H1 (cell line): Measurements from ENCODE around the gene KRT32. TPM values are rescaled to one million over a fixed set of nuclear protein-coding genes. Genes with fewer than 3 reads are reported as not detected.

Source experiments
- HDAC6 ChIP-seq: IDR thresholded peaks from one replicate; pipeline ENCODE4 v1.7.1; 2012; ENCODE audit warnings: low read depth, mild to moderate bottlenecking, inconsistent platforms, low read length, moderate library complexity
- JUN ChIP-seq: IDR thresholded peaks from 2 replicates; pipeline ENCODE4 v1.6.1; 2011; ENCODE audit warnings: low read depth, mild to moderate bottlenecking, improper control_type of control experiment, low read length
- JUND ChIP-seq: IDR thresholded peaks from 2 replicates; pipeline ENCODE4 v1.6.1; 2011; ENCODE audit warnings: mild to moderate bottlenecking, improper control_type of control experiment, low read length
- NRF1 ChIP-seq: IDR thresholded peaks from 2 replicates; pipeline ENCODE4 v1.6.1; 2011; ENCODE audit warnings: mild to moderate bottlenecking, low read depth, low read length, improper control_type of control experiment
- POU5F1 ChIP-seq: IDR thresholded peaks from 2 replicates; pipeline ENCODE4 v1.6.1; 2011; ENCODE audit warnings: low read depth, mild to moderate bottlenecking, low read length, moderate library complexity
- RAD21 ChIP-seq, 2 experiments: IDR thresholded peaks in 1 of 2; conservative IDR thresholded peaks in 1 of 2; 2 replicates each; pipeline ENCODE4 v1.6.1; 2011; ENCODE audit warnings: low read depth in 2 of 2, low read length in 2 of 2, improper control_type of control experiment in 1 of 2, inconsistent platforms in 1 of 2, mild to moderate bottlenecking in 1 of 2, moderate library complexity in 1 of 2
- SIN3A ChIP-seq, 2 experiments: IDR thresholded peaks in 1 of 2; conservative IDR thresholded peaks in 1 of 2; 2 replicates each; pipeline ENCODE4 v1.6.1; 2011 to 2012; ENCODE audit warnings: low read length in 2 of 2, improper control_type of control experiment in 1 of 2, low read depth in 1 of 2, mild to moderate bottlenecking in 1 of 2
- TCF12 ChIP-seq: IDR thresholded peaks from 2 replicates; pipeline ENCODE4 v1.6.1; 2011; ENCODE audit warnings: low read depth, mild to moderate bottlenecking, low read length
- polyA plus RNA-seq, 7 experiments: library from polyadenylated mRNA; depleted of rRNA in 3 of 7; stranded (reverse) in 5 of 7; unstranded in 2 of 7; fragments of >200 nt in 5 of 7; fragments of 200-250 nt in 2 of 7; gene quantifications; 1 replicate in 5 of 7; 2 replicates in 1 of 7; 4 replicates in 1 of 7; pipeline versions ENCODE4 v1.2.1 to v1.2.3, GENCODE V29; 2011 to 2013; ENCODE audit warnings: missing spikeins in 2 of 7, mixed read lengths in 2 of 7
- total RNA-seq: library from RNA; stranded (reverse); fragmentation: NEBNext Ultra II Directional; extraction: Animal tissue kit (Norgen Biotek cat#: 25700); gene quantifications from 2 replicates; pipeline ENCODE4 v1.2.1, GENCODE V29; 2021

KRT32 gene
- total and polyA plus RNA-seq, 2 of the 8 experiments (the other 6 are each of a cell fraction or from before 2014, with no cell fraction given) = not detected

DNA sequence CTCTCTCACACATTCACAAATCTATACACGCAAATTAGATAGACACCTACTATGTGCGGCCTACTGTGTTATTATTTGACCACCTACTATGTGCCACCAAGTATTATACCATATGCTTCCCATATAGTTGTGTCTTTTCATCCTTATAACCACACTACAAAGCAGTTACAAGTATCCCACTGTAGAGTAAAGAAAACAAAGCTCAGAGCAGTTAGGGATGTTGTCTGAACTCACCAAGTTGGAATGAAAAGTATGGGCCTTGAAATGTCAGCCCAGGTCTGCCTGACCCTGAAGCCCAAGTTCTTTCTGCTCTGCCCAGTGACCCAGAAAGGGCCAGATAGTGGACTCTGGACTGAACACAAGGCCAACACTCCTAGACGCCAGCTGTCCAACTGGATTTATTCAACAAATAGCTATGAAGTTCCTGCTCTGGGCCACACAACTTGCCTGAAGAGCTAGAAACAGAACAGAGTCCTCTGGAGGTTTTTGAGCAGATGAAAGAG lies 51.3 kb downstream of the KRT32 start (continued):
- no peak for TF ChIP-seq JUND
- no peak for TF ChIP-seq HDAC6
- TF ChIP-seq JUN = no peak
- no peak for TF ChIP-seq SIN3A (conservative IDR thresholded peaks at IDR 0.05 in 1 of 2, IDR thresholded peaks at IDR 0.05 in 1 of 2; ENCODE audit: low read depth in 1 of 2, low read length in 2 of 2)
- no peak for TF ChIP-seq RAD21 (IDR thresholded peaks at IDR 0.05 in 1 of 2, conservative IDR thresholded peaks at IDR 0.05 in 1 of 2; ENCODE audit: low read depth in 2 of 2, low read length in 2 of 2)
- no peak for TF ChIP-seq TCF12
- no peak for TF ChIP-seq POU5F1
- TF ChIP-seq NRF1 = no peak
- TF ChIP-seq, all 59 proteins: peak for 0
